Calu3 (cell line): ENCODE data around the gene CDCA7L. TPM values are rescaled to one million over a fixed set of nuclear protein-coding genes. Genes with fewer than 3 reads are reported as not detected.

Source experiments
- BruUV-seq: library from RNA; stranded (reverse); fragments of 400-500 nt; replicated peaks from 2 replicates; lab custom pipeline; 2021; lab: Mats Ljungman, UMichigan
- CTCF ChIA-PET: fragments of 300-600 bp; sonication (Branson Sonifier 250); formaldehyde crosslinking; loops from one replicate; lab custom pipeline; 2022; ENCODE audit warnings: antibody characterized with exemption; lab: Charles Lee
- DNase-seq: peaks from one replicate; pipeline ENCODE4 v3.0.0; 2022
- H3K27ac Mint-ChIP-seq: one replicate; pipeline ENCODE4 v1.8.0; 2022; ENCODE audit warnings: mixed read lengths; ENCODE audit not compliant: unreplicated experiment
- H3K27me3 Mint-ChIP-seq: one replicate; pipeline ENCODE4 v1.8.0; 2022; ENCODE audit warnings: mixed read lengths; ENCODE audit not compliant: unreplicated experiment
- H3K36me3 Mint-ChIP-seq: one replicate; pipeline ENCODE4 v1.8.0; 2022; ENCODE audit warnings: mild to moderate bottlenecking, moderate library complexity, mixed read lengths; ENCODE audit not compliant: insufficient read depth, unreplicated experiment
- H3K4me1 Mint-ChIP-seq: one replicate; pipeline ENCODE4 v1.8.0; 2022; ENCODE audit warnings: mild to moderate bottlenecking, low read depth, mixed read lengths; ENCODE audit not compliant: unreplicated experiment
- H3K4me3 Mint-ChIP-seq: one replicate; pipeline ENCODE4 v1.8.0; 2022; ENCODE audit warnings: mild to moderate bottlenecking, low read depth, moderate library complexity, mixed read lengths; ENCODE audit not compliant: unreplicated experiment
- H3K9me3 Mint-ChIP-seq: one replicate; pipeline ENCODE4 v1.8.0; 2022; ENCODE audit warnings: low read depth, mixed read lengths; ENCODE audit not compliant: unreplicated experiment
- CTCF ChIP-seq: fragments of 200-600 bp; IDR thresholded peaks from one replicate; pipeline ENCODE4 v1.8.0; 2022; ENCODE audit warnings: antibody characterized with exemption; ENCODE audit not compliant: unreplicated experiment
- intact Hi-C: fragments of 100-400 bp; cut with micrococcal nuclease; formaldehyde crosslinking; loops from one replicate; pipeline ENCODE4 v1.10.0; 2022; ENCODE audit not compliant: unreplicated experiment
- total RNA-seq: library from RNA; stranded (reverse); gene quantifications from 2 replicates; pipeline ENCODE4 v1.2.3, GENCODE V29; 2022

The CDCA7L gene
- total RNA-seq, 1 experiment from 2014 or later: 76.3 TPM

GRCh38 chr7:21969822-21970221 is 24.1 kb upstream of the CDCA7L start:
- Mint-ChIP-seq H3K27ac (no peak overlapping the region), H3K9me3 (peaks cover 4% of the 10 kb centered on the region), H3K27me3 (no peaks in the 10 kb centered on the region), H3K4me3 (no peak overlapping the region), H3K36me3 (no peaks in the 10 kb centered on the region), H3K4me1 (peaks cover 21% of the 10 kb centered on the region)
- BruUV-seq: no TSS peak
- DNase-seq: no peak
- intact Hi-C loops: no loop called here
- TF ChIP-seq CTCF: no peak
- CTCF ChIA-PET: interaction anchor here (1.3 kb wide), 1 partner anchor 24 kb away, joined by 4 read pairs; the partner anchor contains the start of gene CDCA7L

DNA sequence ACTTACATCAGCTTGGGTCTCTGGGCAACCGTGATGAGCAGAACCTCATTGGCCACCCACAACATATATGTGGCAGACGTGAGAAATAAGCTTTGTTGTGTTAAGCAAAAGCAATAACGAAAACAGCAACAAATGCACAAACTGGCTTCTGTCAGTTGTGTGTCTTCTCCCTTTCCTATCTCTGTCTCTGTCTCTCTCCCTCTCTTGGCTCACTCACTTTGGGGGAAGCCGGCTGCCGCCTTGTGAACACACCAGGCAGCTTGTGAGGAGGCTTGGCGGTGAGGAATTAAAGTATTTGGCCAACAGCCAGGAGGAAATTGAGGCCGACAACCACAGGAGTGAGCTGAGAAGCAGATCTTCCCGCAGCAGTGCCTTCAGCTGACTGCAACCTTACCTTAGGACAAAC is 21.9 kb upstream of the CDCA7L start:
- Mint-ChIP-seq H3K4me3 (no peak overlapping the region), H3K27me3 (no peaks in the 10 kb centered on the region), H3K36me3 (no peaks in the 10 kb centered on the region), H3K9me3 (no peaks in the 10 kb centered on the region), H3K4me1 (peaks cover 35% of the 10 kb centered on the region), H3K27ac (no peak overlapping the region)
- DNase-seq: peak; percentile 73
- CTCF ChIA-PET: interaction anchor here (0.8 to 1.1 kb wide), 4 partner anchors 9 to 142 kb away, joined by 3 to 5 read pairs (median 4); partner anchors contain the start of gene CDCA7L
- no TSS peak for BruUV-seq
- intact Hi-C loops: no loop called here
- TF ChIP-seq CTCF: no peak

- no peak overlapping the region for H3K4me3 Mint-ChIP-seq
- no peaks in the 10 kb centered on the region for H3K36me3 Mint-ChIP-seq
- BruUV-seq: no TSS peak
- no peaks in the 10 kb centered on the region for H3K27me3 Mint-ChIP-seq
- CTCF ChIA-PET: interaction anchor here (1.1 kb wide), 1 partner anchor 144 kb away, joined by 4 read pairs; no protein-coding TSS in a partner anchor
- H3K4me1 Mint-ChIP-seq: peaks cover 44% of the 10 kb centered on the region
- H3K27ac Mint-ChIP-seq: no peak overlapping the region
- DNase-seq: no peak
- no peaks in the 10 kb centered on the region for H3K9me3 Mint-ChIP-seq
- intact Hi-C loops: no loop called here
- TF ChIP-seq CTCF: no peak
Observed at GRCh38 chr7:21966271-21966670, 20.6 kb upstream of the CDCA7L start.

- H3K27me3 Mint-ChIP-seq: no peaks in the 10 kb centered on the region
- peaks cover 54% of the 10 kb centered on the region for H3K4me1 Mint-ChIP-seq
- H3K4me3 Mint-ChIP-seq: no peak overlapping the region
- DNase-seq: no peak
- BruUV-seq: no TSS peak
- CTCF ChIA-PET: interaction anchor here (3.0 kb wide), 1 partner anchor 20 kb away, joined by 11 read pairs; the partner anchor contains the start of gene CDCA7L
- no peak for TF ChIP-seq CTCF
- intact Hi-C loops: no loop called here
- no peak overlapping the region for H3K27ac Mint-ChIP-seq
- H3K9me3 Mint-ChIP-seq: no peaks in the 10 kb centered on the region
- H3K36me3 Mint-ChIP-seq: no peaks in the 10 kb centered on the region
Observed at GRCh38 chr7:21965291-21965690, 19.6 kb upstream of the CDCA7L start.
